CD4-positive, alpha-beta T cell treated with Interleukin-15 for 4 hours (primary cell): Measurements from ENCODE around the gene CALU.

Experiments used
- DNase-seq: peaks from one replicate; pipeline ENCODE4 v3.0.0-alpha.2; 2020; ENCODE audit warnings: low spot score

Gene CALU

DNA sequence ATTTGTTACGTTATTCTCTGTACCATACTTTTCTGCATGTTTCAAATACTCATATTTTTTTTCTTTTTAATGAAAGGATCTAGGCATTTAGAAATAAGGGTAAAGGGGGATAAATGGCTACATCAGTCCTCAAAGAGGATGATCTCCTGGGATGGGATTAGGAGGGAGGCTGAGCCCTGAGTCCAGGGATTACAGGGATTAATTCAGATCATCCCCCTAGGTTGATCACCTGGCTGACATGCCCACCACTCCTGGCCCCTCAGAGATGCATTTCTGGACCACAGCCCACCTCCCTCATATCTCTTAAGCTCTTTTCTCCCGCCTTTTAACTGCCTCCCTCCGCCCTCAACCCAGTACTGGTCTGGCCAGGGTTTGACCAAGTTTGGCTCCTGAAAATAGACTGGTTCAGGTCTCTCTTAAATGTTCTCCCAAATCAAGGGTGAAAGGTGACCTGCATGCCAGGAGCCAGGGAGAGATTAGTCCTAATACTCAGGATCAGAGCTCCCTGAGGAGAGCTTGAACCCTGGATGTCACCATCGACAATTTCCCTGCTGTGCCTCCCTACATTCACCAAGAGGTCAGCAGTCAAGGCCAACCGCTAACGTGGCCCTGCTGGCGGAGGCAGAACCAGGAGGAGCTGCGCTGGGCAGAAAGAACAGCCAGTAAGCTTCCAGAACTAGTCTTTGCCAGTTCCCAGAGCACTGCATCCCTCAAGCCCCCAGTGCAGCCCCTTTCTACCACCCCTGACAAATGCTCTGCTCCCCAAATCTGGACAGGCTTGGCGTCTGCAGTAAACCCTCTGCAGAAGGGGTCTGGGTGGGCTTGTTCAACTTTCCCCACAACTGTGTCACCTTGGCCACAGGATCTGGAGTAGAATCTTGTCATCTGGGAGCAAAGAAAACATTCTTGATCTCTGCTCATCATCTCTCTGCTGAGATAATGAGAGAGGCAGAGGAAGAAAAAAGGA is 49.6 kb downstream of the CALU start:
- DNase-seq, result no peak

DNA sequence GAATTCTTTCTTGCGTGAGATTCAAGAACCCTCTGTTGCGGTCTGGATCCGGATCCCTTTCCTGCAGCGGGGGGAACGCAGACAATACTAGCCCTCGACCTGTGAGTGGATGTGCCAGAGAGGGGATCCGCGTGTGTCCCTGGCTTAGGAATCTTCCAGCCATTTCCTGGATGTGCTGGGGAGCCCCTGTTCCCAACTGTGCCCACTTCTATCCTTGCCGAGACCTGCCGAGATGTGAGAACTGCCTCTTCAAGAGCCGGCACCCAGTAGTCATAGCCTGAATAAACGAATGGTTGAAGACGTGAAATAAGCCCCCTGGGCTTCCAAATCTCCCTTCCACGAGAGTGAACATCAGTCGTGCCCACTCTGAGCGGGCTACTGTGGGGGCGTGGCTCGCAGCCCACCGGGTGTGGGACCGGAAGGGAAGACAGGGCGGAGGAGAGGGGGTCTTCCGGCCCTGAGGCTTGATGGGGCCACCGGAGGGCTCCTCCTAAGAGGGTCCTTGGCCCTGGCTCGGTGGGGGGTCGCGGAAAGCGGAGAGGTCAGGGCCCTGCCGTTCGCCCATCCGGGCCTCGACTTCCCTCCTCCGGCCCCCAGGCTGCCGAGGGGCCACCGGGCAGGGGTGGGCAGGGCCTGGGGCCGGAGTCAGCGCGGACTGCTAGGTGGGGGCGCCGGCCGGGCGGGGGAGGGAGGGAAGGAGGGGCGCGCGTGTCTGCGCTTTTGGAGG is 51.3 kb downstream of the CALU start:
- no peak for DNase-seq

DNA sequence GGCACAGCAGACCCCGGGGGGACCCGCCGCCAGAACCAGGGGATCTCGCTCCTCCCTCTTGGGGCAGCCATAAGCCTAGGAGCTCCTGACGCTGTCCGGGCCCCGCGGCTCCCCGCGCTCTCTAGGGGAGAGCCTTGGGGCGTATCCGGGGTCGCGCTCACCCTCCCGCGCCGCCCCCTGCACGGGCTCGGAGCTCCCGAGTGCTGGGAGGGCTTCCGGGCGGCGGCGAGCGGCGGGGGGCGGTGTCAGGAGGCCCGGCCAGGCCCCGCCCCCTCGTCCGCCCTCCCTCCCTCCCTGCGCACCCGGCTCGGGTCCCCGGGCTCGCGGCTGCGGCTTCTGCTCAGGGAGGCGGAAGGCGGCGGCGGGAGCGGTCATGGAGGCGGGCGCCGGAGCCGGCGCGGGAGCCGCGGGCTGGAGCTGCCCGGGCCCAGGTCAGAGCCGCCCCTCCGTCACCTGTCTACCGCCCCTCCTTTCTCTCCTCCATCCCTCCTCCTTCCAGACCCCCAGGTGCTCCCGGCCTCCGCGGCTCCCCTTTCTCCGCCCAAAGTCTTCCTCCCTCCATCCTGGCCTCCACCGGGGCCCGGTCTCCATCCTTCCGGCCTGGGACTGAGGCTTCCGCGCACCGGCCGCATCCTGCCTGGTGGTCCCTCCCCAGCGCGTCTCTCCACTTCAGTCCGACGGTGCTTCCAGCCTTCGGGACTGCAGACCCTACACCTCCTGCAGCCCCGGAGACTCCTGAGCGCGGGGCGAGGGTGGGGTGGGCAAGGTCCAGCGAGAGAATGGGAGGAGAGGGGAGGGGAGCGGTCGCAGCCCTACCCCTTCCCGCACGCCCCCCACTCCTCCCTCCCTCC is 52.2 kb downstream of the CALU start, which contains the start of gene CCDC136:
CCDC136 (plus strand) TSS at position 848 of the 851 bp plus-strand sequence. CDS start 444 bp downstream, outside the sequence.
- DNase-seq, result peak; percentile 73

- DNase-seq, result no peak
Measured at GRCh38 chr7:128791972-128792327, 52.8 kb downstream of the CALU start.

- no peak for DNase-seq
Measured at GRCh38 chr7:128792471-128793180, 53.5 kb downstream of the CALU start.

DNA sequence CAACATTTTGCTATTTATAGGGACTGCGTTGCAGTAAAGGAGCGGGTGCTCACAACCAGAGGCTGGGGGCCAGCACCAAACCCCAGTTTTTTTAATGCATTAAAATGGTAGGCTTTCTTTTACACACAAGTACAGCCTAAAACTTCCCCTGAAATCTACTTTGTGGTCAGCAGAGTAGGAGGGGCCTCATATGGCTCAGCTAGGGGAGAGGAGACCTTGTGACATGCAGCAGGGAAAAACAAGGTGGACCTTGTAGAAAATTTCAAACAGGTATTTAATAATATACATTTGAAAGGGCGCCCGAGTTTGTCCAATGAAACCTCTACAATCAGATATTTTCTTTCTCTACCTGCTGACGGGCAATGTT is 54.0 kb downstream of the CALU start:
- DNase-seq, result no peak

DNA sequence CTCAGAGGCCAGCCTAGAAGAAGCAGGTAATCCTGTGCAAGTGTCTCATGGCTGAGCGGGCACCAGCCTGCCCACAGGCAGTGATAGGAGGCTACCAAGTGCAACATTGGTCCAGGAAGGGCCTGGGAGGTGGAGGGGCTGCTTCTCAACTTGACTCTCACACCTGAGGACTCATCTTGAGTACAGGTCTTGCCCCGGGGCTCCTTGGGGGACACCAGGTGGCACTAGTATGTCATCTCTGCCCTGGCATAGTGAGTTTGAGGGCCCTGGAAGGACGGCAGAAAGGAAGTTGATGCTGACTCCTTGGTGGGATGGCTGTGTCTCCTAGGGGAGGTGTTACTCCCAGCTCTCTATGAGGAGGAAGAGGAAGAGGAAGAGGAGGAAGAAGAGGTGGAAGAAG is 54.9 kb downstream of the CALU start:
- peak; percentile 7 for DNase-seq

DNA sequence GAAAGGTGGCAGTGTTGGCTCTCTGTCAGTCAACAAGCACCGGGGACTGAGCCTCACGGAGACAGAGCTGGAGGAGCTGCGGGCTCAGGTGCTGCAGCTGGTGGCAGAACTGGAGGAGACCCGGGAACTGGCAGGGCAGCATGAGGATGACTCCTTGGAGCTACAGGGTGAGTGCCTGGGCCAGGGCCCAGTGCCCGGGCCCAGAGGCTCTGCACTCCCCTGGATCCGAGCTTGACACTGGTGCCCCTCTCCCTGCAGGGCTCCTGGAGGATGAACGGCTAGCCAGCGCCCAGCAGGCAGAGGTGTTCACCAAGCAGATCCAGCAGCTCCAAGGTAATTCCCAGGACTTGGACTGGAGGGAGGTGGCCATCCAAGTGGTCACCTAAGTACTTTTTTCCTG is 55.3 kb downstream of the CALU start:
- no peak for DNase-seq

DNA sequence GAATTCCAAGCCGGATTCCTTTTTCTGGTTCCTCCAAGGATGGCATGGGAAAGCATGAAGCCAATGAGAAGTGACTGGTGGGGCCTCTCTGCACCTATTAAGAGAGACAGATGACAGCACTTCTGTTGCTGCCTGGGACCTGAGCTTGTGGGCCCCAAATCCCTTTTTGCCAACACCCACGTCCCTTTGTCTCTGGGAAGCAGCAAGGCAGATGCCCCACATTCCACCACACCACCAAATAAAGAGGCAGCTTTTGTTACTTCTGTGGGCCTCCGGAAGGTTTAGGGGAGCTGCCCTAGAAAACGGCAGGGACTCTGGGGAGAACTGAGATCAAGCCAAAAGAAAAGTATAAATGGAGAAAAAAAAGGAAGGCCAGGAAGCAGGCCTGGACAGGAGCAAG is 56.0 kb downstream of the CALU start:
- DNase-seq, result no peak

DNA sequence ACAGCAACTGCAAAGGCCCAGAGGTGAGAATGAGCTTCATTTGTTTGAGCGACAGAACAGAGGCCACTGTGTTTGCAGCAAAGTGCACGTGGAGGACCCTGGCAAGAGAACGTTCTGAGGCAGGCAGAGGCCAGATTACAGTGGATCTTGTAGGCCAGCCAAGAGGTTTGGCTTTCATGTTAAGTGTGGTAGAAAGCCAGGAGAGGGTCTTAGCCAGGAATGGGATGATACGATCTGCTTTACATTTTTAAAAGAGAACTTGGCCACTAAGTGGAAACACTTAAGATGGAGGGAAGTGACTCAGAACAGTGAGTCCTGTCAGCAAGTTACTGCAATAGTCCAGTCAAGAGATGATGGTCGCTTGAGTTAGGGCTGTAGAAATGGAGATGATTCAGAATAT is 57.2 kb downstream of the CALU start:
- no peak for DNase-seq

DNA sequence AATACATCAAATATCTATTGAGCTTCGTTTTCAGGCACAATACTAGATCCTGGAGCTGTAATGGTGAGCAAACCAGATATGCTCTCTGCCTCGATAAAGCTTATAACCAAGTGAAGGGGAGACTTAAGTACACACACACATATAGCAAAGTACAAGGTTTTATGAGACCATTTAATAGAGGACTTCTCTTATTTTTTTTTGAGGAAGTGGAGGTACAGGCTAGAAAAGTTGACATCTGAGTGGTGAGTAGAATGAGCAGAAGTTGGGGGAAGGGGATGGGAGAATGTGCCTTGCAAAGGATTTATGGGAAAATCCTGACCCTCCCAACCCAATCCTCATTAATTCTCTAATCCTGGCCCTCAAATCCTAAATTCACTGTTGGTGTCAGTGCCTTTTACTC is 60.3 kb downstream of the CALU start:
- no peak for DNase-seq

GRCh38 chr7:128800567-128800966 is 61.4 kb downstream of the CALU start:
- DNase-seq, result no peak

GRCh38 chr7:128801003-128801402 is 61.8 kb downstream of the CALU start:
- no peak for DNase-seq

DNA sequence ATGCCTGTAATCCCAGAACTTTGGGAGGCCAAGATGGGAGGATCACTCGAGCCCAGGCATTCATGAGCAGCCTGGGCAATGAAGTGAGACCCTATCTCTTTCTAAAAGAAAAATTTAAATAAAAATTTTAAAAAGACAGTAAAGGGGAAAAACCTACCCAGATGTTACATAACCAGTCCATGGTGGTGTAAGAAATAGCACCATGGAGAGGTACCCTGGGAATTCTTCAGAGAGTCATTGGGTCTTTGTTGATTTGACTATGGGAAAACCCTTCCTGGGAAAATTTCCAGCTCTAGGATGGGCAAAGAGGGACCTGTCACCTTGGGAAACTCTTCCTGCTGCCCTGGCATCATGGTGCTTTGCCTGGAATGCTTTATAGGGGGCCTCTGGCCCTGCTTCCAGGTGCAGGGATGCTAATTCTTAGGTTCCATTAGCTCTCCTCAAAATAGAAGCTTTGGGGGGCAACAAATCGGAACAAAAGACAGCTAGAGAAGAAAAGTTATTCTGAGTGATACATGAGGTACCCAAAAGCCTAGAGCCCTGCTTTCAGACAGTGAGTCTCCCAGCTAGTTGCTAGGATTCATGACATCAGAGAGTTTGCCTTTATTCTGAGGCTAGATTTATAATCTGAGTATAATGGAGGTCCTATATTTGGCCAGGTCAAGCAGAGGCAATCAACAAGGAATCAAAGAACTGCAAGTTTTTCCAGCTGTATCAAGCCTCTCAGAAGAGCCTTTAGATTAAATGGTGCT is 62.7 kb downstream of the CALU start:
- DNase-seq, result no peak

DNA sequence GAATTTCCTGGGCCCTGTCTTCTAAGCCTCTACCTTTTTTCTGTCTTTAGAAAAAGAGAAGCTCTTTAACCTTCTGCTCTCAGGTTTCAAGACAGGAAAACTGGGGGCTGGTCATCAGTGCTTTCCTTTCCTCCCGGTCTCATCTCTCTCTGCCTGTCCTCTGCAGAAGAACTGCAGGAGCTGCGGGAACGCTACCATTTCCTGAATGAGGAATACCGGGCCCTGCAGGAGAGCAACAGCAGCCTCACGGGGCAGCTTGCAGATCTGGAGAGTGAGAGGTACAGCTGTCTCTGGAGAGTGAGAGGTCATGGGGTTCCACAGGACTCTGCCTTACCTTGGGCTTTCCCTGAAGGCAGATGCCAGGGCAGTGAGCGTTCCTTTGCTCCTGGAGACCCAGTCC is 65.3 kb downstream of the CALU start:
- no peak for DNase-seq

DNA sequence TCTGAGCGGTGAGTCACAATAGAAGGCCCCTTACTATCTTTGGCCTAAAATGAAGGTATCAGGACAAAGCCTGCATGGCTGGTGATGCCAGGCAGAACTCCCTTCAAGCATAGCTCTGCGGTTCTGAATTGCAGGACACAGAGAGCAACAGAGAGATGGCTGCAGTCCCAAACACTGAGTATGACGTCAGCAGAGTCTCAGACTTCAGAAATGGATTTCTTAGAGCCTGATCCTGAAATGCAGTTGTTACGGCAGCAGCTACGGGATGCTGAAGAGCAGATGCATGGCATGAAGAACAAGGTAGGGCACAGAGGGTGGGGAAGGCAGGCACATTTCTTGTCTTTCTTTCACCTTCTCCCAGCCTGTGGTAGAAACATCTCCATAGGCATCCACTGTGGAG is 66.1 kb downstream of the CALU start:
- DNase-seq, result no peak

DNA sequence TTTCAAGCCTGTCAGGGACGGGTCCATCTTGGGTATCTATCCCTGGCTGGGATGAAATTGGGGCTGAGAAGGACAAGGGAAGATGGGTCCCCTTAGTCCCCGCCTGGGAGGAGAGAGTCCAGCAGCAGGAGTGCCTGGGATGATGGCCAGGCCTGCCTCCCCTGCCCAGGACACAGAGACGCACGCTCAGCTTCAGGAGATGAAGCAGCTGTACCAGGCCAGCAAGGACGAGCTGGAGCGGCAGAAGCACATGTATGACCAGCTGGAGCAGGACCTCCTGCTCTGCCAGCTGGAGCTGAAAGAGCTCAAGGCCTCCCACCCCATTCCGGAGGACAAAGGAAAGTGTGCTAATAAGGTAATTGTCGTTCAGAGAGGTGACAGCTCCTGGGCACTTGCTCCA is 68.0 kb downstream of the CALU start:
- DNase-seq, result no peak

GRCh38 chr7:128809363-128809762 is 70.2 kb downstream of the CALU start:
- DNase-seq, result no peak

- DNase-seq, result no peak
Measured at GRCh38 chr7:128810473-128810872, 71.3 kb downstream of the CALU start.

- no peak for DNase-seq
Measured at GRCh38 chr7:128810997-128811396, 71.8 kb downstream of the CALU start.
